Neutrophil (primary cell): ENCODE results near the gene KCNJ15.

ENCODE experiments used
- H3K27ac ChIP-seq: fragments of 200-600 bp; sonication (generic); 2 replicates; pipeline ENCODE4 v1.5.1; 2016; ENCODE audit warnings: mild to moderate bottlenecking, moderate library complexity
- H3K27me3 ChIP-seq: fragments of 200-600 bp; sonication (generic); 2 replicates; pipeline ENCODE4 v1.6.0; 2016; ENCODE audit warnings: mild to moderate bottlenecking
- H3K36me3 ChIP-seq: fragments of 200-600 bp; sonication (generic); 2 replicates; pipeline ENCODE4 v1.5.1; 2017
- H3K4me1 ChIP-seq, 2 experiments: fragments of 200-600 bp in 1 of 2; sonication (generic) in 1 of 2; 1 replicate in 1 of 2; 2 replicates in 1 of 2; pipeline versions ENCODE4 v1.5.1 to v1.6.1; 2013 to 2016; ENCODE audit warnings: low read depth in 1 of 2, low read length in 1 of 2, mild to moderate bottlenecking in 1 of 2, moderate library complexity in 1 of 2; ENCODE audit not compliant: control insufficient read depth in 1 of 2, insufficient read depth in 1 of 2
- H3K4me3 ChIP-seq, 2 experiments: fragments of 200-600 bp in 1 of 2; sonication (generic) in 1 of 2; 1 replicate in 1 of 2; 2 replicates in 1 of 2; pipeline ENCODE4 v1.5.1; 2013 to 2016; ENCODE audit warnings: low read depth in 1 of 2, low read length in 1 of 2, mild to moderate bottlenecking in 1 of 2, moderate library complexity in 1 of 2
- H3K9me3 ChIP-seq: fragments of 200-600 bp; sonication (generic); 2 replicates; pipeline ENCODE4 v1.5.1; 2016
- CTCF ChIP-seq: fragments of 200-600 bp; sonication (generic); IDR thresholded peaks from 2 replicates; pipeline ENCODE4 v1.5.1; 2016; ENCODE audit warnings: antibody characterized with exemption

KCNJ15 gene

GRCh38 chr21:38258521-38259485 lies 2.0 kb downstream of the KCNJ15 start:
- peaks cover 83 to 92% of the 10 kb centered on the region in 2 experiments for H3K4me1 ChIP-seq
- H3K9me3 ChIP-seq = no peaks in the 10 kb centered on the region
- no peaks in the 10 kb centered on the region for H3K27me3 ChIP-seq
- TF ChIP-seq CTCF = no peak
- H3K4me3 ChIP-seq = peak overlapping the region; percentile 57 to 69
- H3K27ac ChIP-seq = peak overlapping the region; percentile 90
- H3K36me3 ChIP-seq = peaks cover 74% of the 10 kb centered on the region

GRCh38 chr21:38259665-38260064 lies 2.9 kb downstream of the KCNJ15 start:
- TF ChIP-seq CTCF = no peak
- no peaks in the 10 kb centered on the region for H3K27me3 ChIP-seq
- peak overlapping the region; percentile 57 to 69 for H3K4me3 ChIP-seq
- no peaks in the 10 kb centered on the region for H3K9me3 ChIP-seq
- H3K36me3 ChIP-seq = peaks cover 71% of the 10 kb centered on the region
- H3K4me1 ChIP-seq = peaks cover 91 to 92% of the 10 kb centered on the region in 2 experiments
- H3K27ac ChIP-seq = peak overlapping the region; percentile 90

GRCh38 chr21:38260426-38260825 lies 3.6 kb downstream of the KCNJ15 start:
- H3K4me1 ChIP-seq = peaks cover 91 to 93% of the 10 kb centered on the region in 2 experiments
- peak overlapping the region; percentile 90 for H3K27ac ChIP-seq
- no peak overlapping the region for H3K4me3 ChIP-seq
- no peaks in the 10 kb centered on the region for H3K27me3 ChIP-seq
- no peak for TF ChIP-seq CTCF
- H3K9me3 ChIP-seq = no peaks in the 10 kb centered on the region
- H3K36me3 ChIP-seq = peaks cover 69% of the 10 kb centered on the region

- Histone ChIP-seq H3K27ac (peak overlapping the region; percentile 90), H3K27me3 (no peaks in the 10 kb centered on the region), H3K4me3 (no peak overlapping the region), H3K36me3 (peaks cover 73% of the 10 kb centered on the region), H3K9me3 (no peaks in the 10 kb centered on the region), H3K4me1 (peaks cover 91 to 93% of the 10 kb centered on the region in 2 experiments)
- no peak for TF ChIP-seq CTCF
Measured at GRCh38 chr21:38261851-38262250, 5.1 kb downstream of the KCNJ15 start.

- H3K4me1 ChIP-seq = peaks cover 91 to 93% of the 10 kb centered on the region in 2 experiments
Measured at GRCh38 chr21:38263493-38263892, 6.7 kb downstream of the KCNJ15 start.

More at GRCh38 chr21:38263493-38263892, 6.7 kb downstream of the KCNJ15 start:
- Histone ChIP-seq H3K4me3 (no peak overlapping the region), H3K27me3 (no peaks in the 10 kb centered on the region), H3K9me3 (no peaks in the 10 kb centered on the region), H3K36me3 (peaks cover 67% of the 10 kb centered on the region), H3K27ac (peak overlapping the region; percentile 90)
- no peak for TF ChIP-seq CTCF
